HepG2 (cell line): Measurements from ENCODE around the gene FNDC3B. TPM values are rescaled to one million over a fixed set of nuclear protein-coding genes. Genes with fewer than 3 reads are reported as not detected.

Source experiments
- ATAC-seq: fragments of 200-7000 bp; cut with Tn5 transposase; 3 replicates; pipeline ENCODE4 v1.9.1; 2020; ENCODE audit warnings: mild to moderate bottlenecking, moderate library complexity
- BruUV-seq: library from RNA; stranded (reverse); fragments of 400-500 nt; replicated peaks from 2 replicates; lab custom pipeline; 2021; lab: Mats Ljungman, UMichigan
- CTCF ChIA-PET: fragments of 300-600 bp; formaldehyde crosslinking; extraction: SDS; loops from one replicate; lab custom pipeline; 2021; ENCODE audit warnings: low total read pairs, inconsistent platforms, low intra/inter-chr PET ratio; lab: Yijun Ruan, JAX
- POLR2A ChIA-PET: fragments of 350-600 bp; sonication (Branson Sonifier 250); formaldehyde crosslinking; loops from one replicate; lab custom pipeline; 2020; ENCODE audit warnings: antibody characterized with exemption, inconsistent platforms; lab: Yijun Ruan, JAX
- DNase-seq: peaks from one replicate; pipeline ENCODE4 v3.0.0-alpha.2; 2015; ENCODE audit warnings: low spot score
- FAIRE-seq: peaks from 3 replicates; lab custom pipeline; 2011; peaks lifted over from hg19 to GRCh38; lab: Jason Lieb, UNC
- H2AFZ ChIP-seq: one replicate; pipeline ENCODE4 v1.6.1; 2011; ENCODE audit warnings: low read length, inconsistent platforms
- H3K27ac ChIP-seq: fragments of 300-600 bp; 3 replicates; pipeline ENCODE4 v1.8.0; 2011; ENCODE audit warnings: mixed run types, mild to moderate bottlenecking, mixed read lengths, low read length, inconsistent platforms; ENCODE audit not compliant: insufficient read depth; ENCODE audit errors: extremely low read length
- H3K27me3 ChIP-seq, 2 experiments: fragments of 200-600 bp in 1 of 2; 2 replicates in 1 of 2; 3 replicates in 1 of 2; pipeline versions ENCODE4 v1.6.0 to v1.8.0; 2011; ENCODE audit warnings: low read length in 2 of 2, mild to moderate bottlenecking in 2 of 2, moderate library complexity in 2 of 2, inconsistent platforms in 1 of 2; ENCODE audit not compliant: insufficient read depth in 2 of 2, control insufficient read depth in 1 of 2
- H3K36me3 ChIP-seq, 2 experiments: fragments of 200-600 bp in 1 of 2; replicated peaks in 1 of 2; 2 replicates in 1 of 2; 3 replicates in 1 of 2; pipeline versions ENCODE4 v1.5.1 to v1.8.0; 2011; ENCODE audit warnings: low read length in 2 of 2, inconsistent platforms in 1 of 2; ENCODE audit not compliant: insufficient read depth in 2 of 2, control insufficient read depth in 1 of 2
- H3K4me1 ChIP-seq: 2 replicates; pipeline ENCODE4 v1.5.1; 2012; ENCODE audit warnings: low read length, inconsistent platforms; ENCODE audit not compliant: insufficient read depth
- H3K4me2 ChIP-seq: 2 replicates; pipeline ENCODE4 v1.6.0; 2011; ENCODE audit warnings: low read depth, low read length, inconsistent platforms
- H3K4me3 ChIP-seq, 3 experiments: fragments of 200-600 bp in 1 of 3; sonication (generic), shearing (Covaris generic) in 1 of 3; replicated peaks in 1 of 3; 2 replicates each; pipeline ENCODE4 v1.5.1; 2011 to 2016; ENCODE audit warnings: low read length in 3 of 3, inconsistent platforms in 2 of 3, low read depth in 2 of 3, mild to moderate bottlenecking in 2 of 3, control low read depth in 1 of 3, mixed read lengths in 1 of 3; ENCODE audit not compliant: insufficient read depth in 1 of 3
- H3K79me2 ChIP-seq: one replicate; pipeline ENCODE4 v1.6.1; 2011; ENCODE audit warnings: low read length, inconsistent platforms; ENCODE audit not compliant: insufficient read depth
- H3K9ac ChIP-seq: 2 replicates; pipeline ENCODE4 v1.6.0; 2011; ENCODE audit warnings: mild to moderate bottlenecking, low read depth, low read length, inconsistent platforms; ENCODE audit not compliant: insufficient read depth
- H3K9me3 ChIP-seq: 2 replicates; pipeline ENCODE4 v1.5.1; 2012; ENCODE audit warnings: mild to moderate bottlenecking, low read length
- H4K20me1 ChIP-seq: 2 replicates; pipeline ENCODE4 v1.6.0; 2011; ENCODE audit warnings: inconsistent platforms, mild to moderate bottlenecking, low read length, moderate library complexity; ENCODE audit not compliant: insufficient read depth
- CEBPG ChIP-seq: IDR thresholded peaks from 2 replicates; pipeline ENCODE4 v1.6.1; 2016
- CREB1 ChIP-seq, 2 experiments: fragments of 450-650 bp in 1 of 2; IDR thresholded peaks; 2 replicates each; pipeline ENCODE4 v1.6.1; 2016 to 2017; ENCODE audit warnings: control low read depth in 1 of 2, mild to moderate bottlenecking in 1 of 2, missing compliant biosample characterization in 1 of 2, missing genetic modification characterization in 1 of 2
- CREM ChIP-seq, 2 experiments: sonication (generic) in 1 of 2; formaldehyde crosslinking in 1 of 2; IDR thresholded peaks; 2 replicates each; pipeline versions ENCODE4 v1.4.0 to v1.6.1; 2016 to 2020; ENCODE audit warnings: antibody characterized with exemption in 1 of 2, mild to moderate bottlenecking in 1 of 2, missing genetic modification reagents in 1 of 2
- FOXA1 ChIP-seq, 2 experiments: fragments of 450-650 bp in 1 of 2; sonication (generic) in 1 of 2; formaldehyde crosslinking in 1 of 2; IDR thresholded peaks; 2 replicates each; pipeline versions ENCODE4 v1.4.0 to v1.6.1; 2016 to 2020; ENCODE audit warnings: missing genetic modification reagents in 1 of 2
- FOXP1 ChIP-seq, 2 experiments: fragments of 450-650 bp in 1 of 2; IDR thresholded peaks; 2 replicates each; pipeline ENCODE4 v1.6.1; 2017 to 2018; ENCODE audit warnings: antibody characterized with exemption in 1 of 2
- HNRNPL ChIP-seq: fragments of 200-400 bp; formaldehyde crosslinking; IDR thresholded peaks from 2 replicates; pipeline ENCODE4 v1.6.1; 2017; ENCODE audit warnings: mild to moderate bottlenecking, low read depth, low read length
- IKZF1 ChIP-seq: fragments of 450-650 bp; IDR thresholded peaks from 2 replicates; pipeline ENCODE4 v1.7.1; 2016
- NFKBIZ ChIP-seq: IDR thresholded peaks from 2 replicates; pipeline ENCODE4 v1.6.1; 2018; ENCODE audit warnings: missing genetic modification reagents, missing compliant biosample characterization
- POLR2AphosphoS2 ChIP-seq: IDR thresholded peaks from 2 replicates; pipeline ENCODE4 v1.6.1; 2011; ENCODE audit warnings: low read depth, low read length, improper control_type of control experiment
- POLR2AphosphoS5 ChIP-seq: IDR thresholded peaks from 2 replicates; pipeline ENCODE4 v1.6.1; 2012; ENCODE audit warnings: low read depth, low read length
- POLR2G ChIP-seq: fragments of 200-400 bp; formaldehyde crosslinking; IDR thresholded peaks from 2 replicates; pipeline ENCODE4 v1.6.1; 2018; ENCODE audit warnings: mild to moderate bottlenecking, low read depth, low read length, moderate library complexity
- RBFOX2 ChIP-seq: fragments of 200-400 bp; formaldehyde crosslinking; IDR thresholded peaks from 2 replicates; pipeline ENCODE4 v1.6.1; 2017; ENCODE audit warnings: low read depth, mild to moderate bottlenecking, low read length
- RBM22 ChIP-seq: fragments of 200-400 bp; formaldehyde crosslinking; optimal IDR thresholded peaks from 2 replicates; pipeline ENCODE3; 2017; ENCODE audit warnings: mild to moderate bottlenecking, low read length, moderate library complexity
- SOX5 ChIP-seq: IDR thresholded peaks from 2 replicates; pipeline ENCODE4 v1.6.1; 2016; ENCODE audit warnings: borderline replicate concordance
- SSRP1 ChIP-seq: IDR thresholded peaks from 2 replicates; pipeline ENCODE4 v1.6.1; 2016; ENCODE audit warnings: control low read depth
- ZBTB3 ChIP-seq: sonication (generic); formaldehyde crosslinking; IDR thresholded peaks from 2 replicates; pipeline ENCODE4 v1.4.0; 2020; ENCODE audit warnings: low read depth, mild to moderate bottlenecking, moderate library complexity, missing genetic modification reagents, borderline replicate concordance
- ZNF24 ChIP-seq: fragments of 450-650 bp; IDR thresholded peaks from 2 replicates; pipeline ENCODE4 v1.6.1; 2017; ENCODE audit warnings: antibody characterized with exemption, mild to moderate bottlenecking
- ZNF451 ChIP-seq: sonication (generic); formaldehyde crosslinking; IDR thresholded peaks from 2 replicates; pipeline ENCODE4 v1.5.0; 2020; ENCODE audit warnings: mild to moderate bottlenecking, missing genetic modification reagents
- in situ Hi-C: cut with HindIII; loops from 2 replicates; pipeline ENCODE4 v1.10.0; 2017; ENCODE audit warnings: low pct_unique_long_range_greater_than_20kb; ENCODE audit not compliant: extremely low pct_ligation_motif_present
- intact Hi-C: fragments of 100-400 bp; cut with micrococcal nuclease; formaldehyde crosslinking; loops from one replicate; pipeline ENCODE4 v1.10.0; 2022; ENCODE audit not compliant: unreplicated experiment
- polyA plus RNA-seq, 8 experiments: library from polyadenylated mRNA; depleted of rRNA in 3 of 8; stranded (reverse) in 7 of 8; unstranded in 1 of 8; fragments of >200 nt; fragmentation: Illumina TruSeq in 4 of 8; extraction: Trizol in 4 of 8; gene quantifications; 2 replicates each; pipeline versions ENCODE4 v1.2.1 to v1.2.3, GENCODE V29; 2011 to 2016; ENCODE audit warnings: low read depth in 4 of 8, missing spikeins in 1 of 8, mixed read lengths in 1 of 8; ENCODE audit not compliant: insufficient read depth in 1 of 8
- total RNA-seq, 5 experiments: library from RNA; depleted of rRNA; stranded (reverse); fragments of >200 nt; fragmentation: Illumina TruSeq; extraction: Trizol; gene quantifications; 2 replicates each; pipeline ENCODE4 v1.2.3, GENCODE V29; 2016; ENCODE audit warnings: low read depth in 1 of 5

FNDC3B gene
- total and polyA plus RNA-seq, 2 of the 13 experiments (the other 11 are each of a cell fraction or from before 2014, with no cell fraction given), result 74.8 to 103 TPM

DNA sequence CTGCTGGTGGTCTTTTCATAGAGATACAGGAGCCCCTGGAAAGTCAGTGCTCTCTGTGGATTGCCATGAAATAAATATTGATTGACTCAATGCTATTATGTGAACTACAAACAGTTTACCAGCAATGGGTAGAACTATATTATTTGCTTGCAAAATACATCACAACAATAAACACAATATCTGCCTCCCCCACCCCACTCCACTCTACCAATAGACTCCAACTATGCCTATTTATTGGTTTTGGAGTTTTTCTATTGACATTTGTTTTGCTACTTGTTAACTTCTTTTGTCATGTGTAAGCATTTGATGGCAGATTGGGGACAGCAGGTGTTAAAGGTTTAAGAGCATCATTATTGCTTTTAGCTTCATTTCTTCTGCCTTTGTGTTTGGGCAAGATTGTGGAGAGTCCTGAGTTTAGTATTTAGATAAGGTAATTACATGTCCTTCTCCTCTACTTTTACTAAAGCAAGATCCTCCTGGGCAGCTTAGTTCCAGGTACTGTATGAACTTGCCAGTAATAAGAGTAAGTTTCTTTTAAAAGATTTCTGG is 8.3 kb downstream of the FNDC3B start:
- H3K4me2 ChIP-seq, result peak overlapping the region; percentile 97
- ChIA-PET CTCF (no interaction called here), POLR2A (interaction anchor here (1.1 to 1.7 kb wide), 2 partner anchors 94 to 206 kb away, joined by 4 to 5 read pairs; no protein-coding TSS in a partner anchor)
- no peaks in the 10 kb centered on the region for H3K9me3 ChIP-seq
- H3K4me1 ChIP-seq, result peaks cover 89% of the 10 kb centered on the region
- H3K27ac ChIP-seq, result peak overlapping the region; percentile 23
- BruUV-seq, result no TSS peak
- no peak overlapping the region for H2AFZ ChIP-seq
- peaks cover 100% of the 10 kb centered on the region for H3K79me2 ChIP-seq
- no peak for TF ChIP-seq FOXA1 (IDR thresholded peaks at IDR 0.05)
- TF ChIP-seq FOXA1 (CRISPR knock-in tag; IDR thresholded peaks at IDR 0.05), result no peak
- TF ChIP-seq SSRP1 (CRISPR knock-in tag), result peak; percentile 59; the same call in 1 of the 2 replicates
- no peak for TF ChIP-seq FOXP1 (IDR thresholded peaks at IDR 0.05)
- TF ChIP-seq FOXP1 (CRISPR knock-in tag; IDR thresholded peaks at IDR 0.05), result 0 out of 2 replicates have a peak, but pooled peaks have one; percentile 7
- 0 out of 2 replicates have a peak, but pooled peaks have one; percentile 40 for TF ChIP-seq POLR2G
- TF ChIP-seq ZNF451 (CRISPR knock-in tag), result no peak
- TF ChIP-seq CREB1 (IDR thresholded peaks at IDR 0.05), result no peak
- no peak for TF ChIP-seq CREB1 (CRISPR knock-in tag; IDR thresholded peaks at IDR 0.05)
- TF ChIP-seq NFKBIZ, result no peak
- TF ChIP-seq RBM22, result peak; percentile 96
- peak; percentile 82 for TF ChIP-seq ZNF24
- no peak for TF ChIP-seq CREM (IDR thresholded peaks at IDR 0.05)
- TF ChIP-seq CREM (CRISPR knock-in tag; IDR thresholded peaks at IDR 0.05), result no peak
- TF ChIP-seq IKZF1, result no peak
- peak; percentile 56; the same call in 1 of the 2 replicates for TF ChIP-seq POLR2AphosphoS2
- TF ChIP-seq HNRNPL, result 0 out of 2 replicates have a peak, but pooled peaks have one; percentile 29
- TF ChIP-seq POLR2AphosphoS5, result peak; percentile 30; the same call in 1 of the 2 replicates
- no peak for TF ChIP-seq ZBTB3 (CRISPR knock-in tag)
- TF ChIP-seq SOX5 (CRISPR knock-in tag), result 0 out of 2 replicates have a peak, but pooled peaks have one; percentile 7
- TF ChIP-seq CEBPG (CRISPR knock-in tag), result no peak
- peak; percentile 73 for TF ChIP-seq RBFOX2
- peaks cover 95% of the 10 kb centered on the region for H4K20me1 ChIP-seq
- H3K36me3 ChIP-seq, result peaks cover 5 to 61% of the 10 kb centered on the region in 2 experiments
- intact Hi-C loops (loop anchor here (5.0 kb wide), 1 partner anchor 165 kb away; no protein-coding TSS in a partner anchor), in situ Hi-C loops (no loop called here)
- H3K4me3 ChIP-seq, result peak overlapping the region in 2 of 3 experiments; percentile 30 to 53; a peak in 3 of 6 replicates
- peak overlapping the region; percentile 3; the same call in 1 of the 2 replicates for H3K9ac ChIP-seq
- ATAC-seq, result no peak
- no peak for DNase-seq
- no peaks in the 10 kb centered on the region; a peak in 1 of 5 replicates for H3K27me3 ChIP-seq
- FAIRE-seq, result no peak
